SK-N-MC (cell line): ENCODE data around the gene DSCAML1.

Experiments
- EZH2 ChIP-seq: fragments of 200-600 bp; sonication (generic); IDR thresholded peaks from one replicate; pipeline ENCODE4 v1.6.1; 2017; ENCODE audit warnings: antibody characterized with exemption
- FOXP2 ChIP-seq: optimal IDR thresholded peaks from 2 replicates; pipeline ENCODE3; 2011; ENCODE audit warnings: mild to moderate bottlenecking, moderate library complexity; ENCODE audit not compliant: insufficient read depth; ENCODE audit errors: extremely low read length, control extremely low read depth
- POLR2AphosphoS5 ChIP-seq: IDR thresholded peaks from 2 replicates; pipeline ENCODE4 v1.6.1; 2012; ENCODE audit warnings: mild to moderate bottlenecking, low read depth, low read length, borderline replicate concordance

DNA sequence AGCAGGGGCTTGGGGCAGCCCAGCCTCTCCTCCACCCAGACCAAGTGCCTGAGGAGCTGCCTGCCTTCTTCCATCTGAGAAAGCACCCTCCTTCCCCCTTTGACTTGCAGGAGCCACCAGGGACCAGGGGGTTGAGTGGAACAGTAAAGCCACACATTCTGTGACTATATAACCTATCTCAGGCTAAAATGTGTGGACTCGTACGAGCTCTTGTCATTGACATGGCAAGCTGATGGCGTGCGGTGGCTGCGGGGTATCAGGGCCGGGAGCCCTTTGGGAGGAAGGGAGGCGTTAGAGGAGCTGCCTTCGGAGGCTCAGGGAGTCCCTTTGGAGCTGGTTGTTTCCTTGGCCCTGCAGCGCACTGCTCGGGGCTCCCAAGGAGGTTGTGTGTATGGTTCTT lies 384.8 kb downstream of the DSCAML1 start:
- TF ChIP-seq POLR2AphosphoS5 (no peak), EZH2 (no peak), FOXP2 (no peak)
